Activated CD8-positive, alpha-beta T cell treated with anti-CD3 and anti-CD28 coated beads, Interleukin-2, amount 10 ng/mL, durations not matched to agents 7 days and 5 days (primary cell): ENCODE results near the gene TTLL12. TPM values are rescaled to one million over a fixed set of nuclear protein-coding genes. Genes with fewer than 3 reads are reported as not detected.
A peak's percentile ranks its signal among the peaks of the same experiment; 100 is the strongest.

Experiments used
- ATAC-seq: fragments of 150-1000 bp; cut with Tn5 transposase; one replicate; pipeline ENCODE4 v1.10.0; 2021; ENCODE audit warnings: moderate library complexity
- CTCF ChIA-PET: fragments of 350-600 bp; sonication (Branson Sonifier 250); formaldehyde crosslinking; loops from one replicate; lab custom pipeline; 2021; ENCODE audit warnings: antibody characterized with exemption; lab: Charles Lee
- POLR2A ChIA-PET: fragments of 350-600 bp; sonication (Branson Sonifier 250); formaldehyde crosslinking; loops from one replicate; lab custom pipeline; 2021; ENCODE audit warnings: antibody characterized with exemption; lab: Charles Lee
- DNase-seq: peaks from one replicate; pipeline ENCODE4 v3.0.0-alpha.2; 2020
- H3K27ac Mint-ChIP-seq: one replicate; pipeline ENCODE4 v1.8.0; 2021; ENCODE audit warnings: mild to moderate bottlenecking, mixed read lengths
- H3K27me3 Mint-ChIP-seq: one replicate; pipeline ENCODE4 v1.8.0; 2021; ENCODE audit warnings: low read depth, mixed read lengths
- H3K36me3 Mint-ChIP-seq: one replicate; pipeline ENCODE4 v1.8.0; 2021; ENCODE audit warnings: low read depth, mixed read lengths
- H3K4me1 Mint-ChIP-seq: one replicate; pipeline ENCODE4 v1.8.0; 2021; ENCODE audit warnings: low read depth, mixed read lengths
- H3K4me3 Mint-ChIP-seq: one replicate; pipeline ENCODE4 v1.8.0; 2021; ENCODE audit warnings: mild to moderate bottlenecking, mixed read lengths
- H3K9me3 Mint-ChIP-seq: one replicate; pipeline ENCODE4 v1.8.0; 2022; ENCODE audit warnings: mixed read lengths; ENCODE audit not compliant: insufficient read depth
- total RNA-seq, 2 experiments: library from RNA; stranded (reverse); gene quantifications; one replicate each; pipeline ENCODE4 v1.2.3, GENCODE V29; 2021

TTLL12 gene
- total RNA-seq, 2 experiments from 2014 or later = 49.3 to 52.9 TPM

DNA sequence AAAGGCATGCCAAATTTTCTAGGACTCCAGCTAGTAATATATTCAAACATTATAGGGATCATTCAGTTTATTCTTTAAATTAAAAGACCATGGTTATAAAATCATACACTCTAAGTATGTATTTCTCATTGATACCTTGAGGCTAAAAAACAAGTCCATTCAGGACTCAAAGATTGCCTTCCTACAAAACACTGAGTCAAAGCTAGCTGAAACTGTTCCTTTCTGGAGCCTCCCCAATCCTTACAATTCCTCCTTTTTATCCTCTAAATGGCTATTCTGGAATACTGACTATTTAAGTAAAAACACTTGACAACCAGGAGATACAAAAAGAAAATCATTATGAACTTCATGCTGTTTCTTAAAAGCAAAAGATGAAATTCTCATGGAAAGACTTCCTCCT lies 4.9 kb upstream of the TTLL12 start:
- Mint-ChIP-seq H3K4me1 (peaks cover 7% of the 10 kb centered on the region), H3K36me3 (peaks cover 3% of the 10 kb centered on the region), H3K4me3 (no peak overlapping the region), H3K9me3 (no peaks in the 10 kb centered on the region), H3K27ac (no peak overlapping the region), H3K27me3 (peaks cover 6% of the 10 kb centered on the region)
- ChIA-PET CTCF (interaction anchor here (1.4 kb wide), 1 partner anchor 155 kb away, joined by 3 read pairs; no protein-coding TSS in a partner anchor), POLR2A (no interaction called here)
- DNase-seq = no peak
- no peak for ATAC-seq

- DNase-seq (no peak), ATAC-seq (no peak)
- H3K9me3 Mint-ChIP-seq = no peaks in the 10 kb centered on the region
- CTCF ChIA-PET = no interaction called here
- POLR2A ChIA-PET = interaction anchor here (1.7 kb wide), 1 partner anchor 11 kb away, joined by 3 read pairs; no protein-coding TSS in a partner anchor
- H3K27me3 Mint-ChIP-seq = peaks cover 6% of the 10 kb centered on the region
- peaks cover 22% of the 10 kb centered on the region for H3K4me1 Mint-ChIP-seq
- H3K4me3 Mint-ChIP-seq = no peak overlapping the region
- peak overlapping the region; percentile 26 for H3K27ac Mint-ChIP-seq
- H3K36me3 Mint-ChIP-seq = peaks cover 8% of the 10 kb centered on the region
These were observed 2.1 kb upstream of the TTLL12 start for GRCh38 chr22:43188829-43189545.

DNA sequence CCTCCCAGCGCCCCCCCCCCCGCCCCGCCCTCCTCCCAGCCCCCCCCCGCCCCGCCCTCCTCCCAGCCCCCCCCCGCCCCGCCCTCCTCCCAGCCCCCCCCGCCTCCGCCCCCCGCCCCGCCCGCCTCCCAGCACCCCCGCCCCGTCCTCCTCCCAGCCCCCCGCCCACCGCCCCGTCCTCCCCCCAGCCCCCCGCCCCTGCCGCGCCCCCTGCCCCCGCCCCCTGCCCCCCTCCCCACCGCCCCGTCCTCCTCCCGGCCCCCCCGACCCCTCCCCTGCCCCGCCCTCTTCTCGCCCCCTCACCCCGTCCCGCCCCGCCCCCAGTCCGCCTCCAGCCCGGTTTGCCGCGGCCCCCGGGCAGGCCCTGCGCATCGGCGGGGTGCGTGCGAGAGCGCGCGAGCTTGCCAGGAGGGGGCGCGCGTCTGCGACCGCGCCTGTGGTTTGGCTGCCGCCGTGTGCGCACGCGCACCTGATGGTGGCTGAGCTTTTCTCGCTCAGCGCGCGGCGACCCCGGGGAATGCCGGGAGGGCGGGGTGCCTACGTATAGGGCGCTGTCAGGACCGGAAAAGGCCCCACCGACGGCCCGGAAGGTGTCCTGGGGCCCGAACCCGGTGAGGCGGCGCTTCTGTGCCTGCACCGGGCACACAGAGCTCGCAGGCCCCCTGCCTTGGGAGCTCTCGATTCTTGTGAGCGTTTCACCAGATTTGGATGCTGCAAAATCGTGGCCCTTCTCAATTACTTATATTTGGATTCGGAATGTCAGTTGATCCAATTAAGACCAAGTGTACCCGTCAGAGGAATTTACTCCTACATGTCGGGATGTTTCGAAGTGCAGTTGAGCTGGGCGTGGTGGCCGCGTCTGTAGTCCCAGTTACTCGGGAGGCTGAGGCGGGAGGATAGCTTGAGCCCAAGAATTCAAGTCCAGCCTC lies 501 bp upstream of the TTLL12 start:
- H3K27me3 Mint-ChIP-seq = peaks cover 4% of the 10 kb centered on the region
- peak overlapping the region; percentile 80 for H3K4me3 Mint-ChIP-seq
- peaks cover 30% of the 10 kb centered on the region for H3K4me1 Mint-ChIP-seq
- DNase-seq (peak; percentile 96), ATAC-seq (peak; percentile 93)
- no peaks in the 10 kb centered on the region for H3K9me3 Mint-ChIP-seq
- ChIA-PET CTCF (interaction anchor here (0.8 to 1.9 kb wide), 9 partner anchors 40 to 159 kb away, joined by 3 to 9 read pairs (median 4); partner anchors contain the start of gene MCAT), POLR2A (interaction anchor here (0.5 to 1.4 kb wide), 7 partner anchors 11 to 48 kb away, joined by 3 to 4 read pairs (median 3); partner anchors contain the start of gene TSPO)
- H3K27ac Mint-ChIP-seq = peak overlapping the region; percentile 96
- H3K36me3 Mint-ChIP-seq = peaks cover 8% of the 10 kb centered on the region

DNA sequence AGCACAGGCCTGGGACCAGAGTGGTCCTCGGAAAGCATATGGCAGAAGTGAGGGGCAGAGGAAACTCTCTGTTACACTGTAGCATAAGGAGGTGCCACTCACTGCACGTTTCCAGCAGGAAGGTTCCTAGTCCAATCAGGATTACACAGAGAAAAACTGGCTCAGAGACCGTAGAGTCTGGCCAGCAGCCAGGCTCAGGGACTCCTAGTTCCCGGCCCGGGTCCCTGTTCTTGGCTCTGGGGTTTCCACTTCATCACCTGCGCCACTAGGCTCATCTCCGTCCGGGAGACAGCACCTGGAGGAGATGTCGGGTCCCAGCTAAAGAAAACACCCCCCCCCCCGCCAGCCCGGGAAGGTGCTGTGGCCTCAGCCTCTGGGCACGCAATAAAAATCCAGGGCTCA lies 1.1 kb downstream of the TTLL12 start:
- Mint-ChIP-seq H3K9me3 (no peaks in the 10 kb centered on the region), H3K36me3 (peaks cover 9% of the 10 kb centered on the region), H3K27ac (no peak overlapping the region), H3K27me3 (no peaks in the 10 kb centered on the region), H3K4me1 (peaks cover 30% of the 10 kb centered on the region), H3K4me3 (peak overlapping the region; percentile 80)
- CTCF ChIA-PET = no interaction called here
- no peak for DNase-seq
- POLR2A ChIA-PET = no interaction called here
- no peak for ATAC-seq

DNA sequence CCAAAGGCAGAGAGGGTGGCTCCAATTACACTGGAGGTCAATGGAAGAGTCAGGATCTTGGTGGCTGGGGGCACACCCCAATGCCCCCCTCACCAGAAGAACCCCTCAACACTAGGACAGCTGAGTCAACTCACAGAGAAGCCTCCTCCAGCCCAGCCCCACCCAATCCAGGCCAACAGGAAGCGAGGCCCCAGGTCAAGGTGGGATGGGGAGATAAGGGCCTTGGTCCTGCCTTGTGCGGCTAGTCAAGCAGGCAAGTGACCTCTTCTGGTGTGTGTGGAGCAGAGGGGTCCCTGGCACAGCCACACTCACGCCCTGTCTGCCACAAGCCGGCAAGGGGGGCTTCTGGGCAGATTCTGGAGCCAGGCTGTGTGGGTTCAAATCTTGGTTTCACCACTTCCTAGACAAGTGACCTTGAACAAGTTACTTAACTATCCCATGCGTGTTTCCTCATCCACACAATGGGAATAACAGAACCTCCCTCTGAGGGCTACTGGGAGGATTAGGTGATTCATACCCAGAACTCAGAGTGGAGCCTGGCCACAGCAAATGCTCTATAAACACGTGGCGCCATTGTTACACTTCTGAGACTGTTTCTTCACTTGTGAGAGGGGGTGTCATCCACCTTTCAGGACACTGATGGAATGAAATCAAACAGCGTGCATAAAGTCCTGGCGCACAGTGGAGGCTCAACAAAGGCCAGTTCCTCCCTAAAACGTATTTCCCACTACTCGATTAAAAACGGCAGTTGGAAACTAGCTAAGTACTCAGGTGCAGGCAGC lies 3.2 kb downstream of the TTLL12 start:
- DNase-seq (no peak), ATAC-seq (no peak)
- no peak overlapping the region for H3K4me3 Mint-ChIP-seq
- peak overlapping the region; percentile 25 for H3K27ac Mint-ChIP-seq
- POLR2A ChIA-PET = interaction anchor here (1.0 kb wide), 1 partner anchor 14 kb away, joined by 3 read pairs; no protein-coding TSS in a partner anchor
- no peaks in the 10 kb centered on the region for H3K27me3 Mint-ChIP-seq
- CTCF ChIA-PET = no interaction called here
- no peaks in the 10 kb centered on the region for H3K9me3 Mint-ChIP-seq
- peaks cover 22% of the 10 kb centered on the region for H3K36me3 Mint-ChIP-seq
- peaks cover 30% of the 10 kb centered on the region for H3K4me1 Mint-ChIP-seq

DNA sequence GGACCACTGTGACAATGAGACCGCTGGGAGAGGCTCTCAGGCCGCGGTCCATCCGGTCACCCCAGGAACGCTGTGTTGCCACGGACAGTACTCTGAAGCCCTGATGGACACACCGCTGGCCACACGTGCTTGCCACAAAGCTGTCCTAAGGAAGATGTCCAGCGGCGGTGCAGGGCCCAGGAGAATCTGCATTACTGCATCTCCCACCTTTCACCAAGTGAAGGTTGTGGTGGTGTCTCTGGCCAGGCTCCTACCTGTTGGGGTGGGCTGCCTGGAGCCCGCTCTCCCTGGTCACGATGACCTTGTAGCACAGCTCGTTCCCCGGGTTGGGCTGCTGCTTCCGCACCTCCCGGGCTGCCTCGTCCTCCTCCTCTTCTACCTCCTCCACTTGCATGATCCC lies 4.2 kb downstream of the TTLL12 start:
- no peak for ATAC-seq
- H3K4me3 Mint-ChIP-seq = no peak overlapping the region
- no peak for DNase-seq
- H3K36me3 Mint-ChIP-seq = peaks cover 26% of the 10 kb centered on the region
- ChIA-PET CTCF (no interaction called here), POLR2A (no interaction called here)
- H3K27me3 Mint-ChIP-seq = no peaks in the 10 kb centered on the region
- no peaks in the 10 kb centered on the region for H3K9me3 Mint-ChIP-seq
- H3K4me1 Mint-ChIP-seq = peaks cover 25% of the 10 kb centered on the region
- no peak overlapping the region for H3K27ac Mint-ChIP-seq

DNA sequence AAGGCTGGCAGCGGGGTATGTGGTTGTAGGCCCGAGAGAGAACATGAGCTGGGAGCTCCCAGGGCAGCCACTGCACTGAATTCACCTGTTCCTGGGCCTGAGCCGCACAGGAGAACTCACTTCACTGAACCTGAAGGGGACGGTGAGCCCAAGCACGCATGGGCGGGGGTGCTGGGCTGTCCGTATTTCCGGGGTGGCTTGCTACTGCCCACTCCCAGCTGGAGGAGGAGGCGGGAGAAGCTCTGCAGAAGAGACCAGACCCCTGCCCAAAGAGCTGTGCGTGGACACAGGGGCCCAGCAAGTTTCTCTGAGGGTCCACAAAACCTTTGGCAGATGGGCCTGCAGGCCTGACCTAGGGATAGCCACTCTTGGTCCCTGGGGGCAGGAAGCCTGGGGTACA lies 4.8 kb downstream of the TTLL12 start:
- Mint-ChIP-seq H3K36me3 (peaks cover 30% of the 10 kb centered on the region), H3K9me3 (no peaks in the 10 kb centered on the region), H3K4me3 (no peak overlapping the region), H3K27ac (no peak overlapping the region), H3K27me3 (no peaks in the 10 kb centered on the region), H3K4me1 (peaks cover 23% of the 10 kb centered on the region)
- no peak for DNase-seq
- POLR2A ChIA-PET = no interaction called here
- no peak for ATAC-seq
- CTCF ChIA-PET = no interaction called here

- Mint-ChIP-seq H3K36me3 (peaks cover 30% of the 10 kb centered on the region), H3K27me3 (no peaks in the 10 kb centered on the region), H3K9me3 (no peaks in the 10 kb centered on the region), H3K4me1 (peaks cover 23% of the 10 kb centered on the region), H3K27ac (no peak overlapping the region), H3K4me3 (no peak overlapping the region)
- no peak for DNase-seq
- no peak for ATAC-seq
- POLR2A ChIA-PET = no interaction called here
- CTCF ChIA-PET = no interaction called here
These were observed 5.4 kb downstream of the TTLL12 start for GRCh38 chr22:43181321-43182076.

DNA sequence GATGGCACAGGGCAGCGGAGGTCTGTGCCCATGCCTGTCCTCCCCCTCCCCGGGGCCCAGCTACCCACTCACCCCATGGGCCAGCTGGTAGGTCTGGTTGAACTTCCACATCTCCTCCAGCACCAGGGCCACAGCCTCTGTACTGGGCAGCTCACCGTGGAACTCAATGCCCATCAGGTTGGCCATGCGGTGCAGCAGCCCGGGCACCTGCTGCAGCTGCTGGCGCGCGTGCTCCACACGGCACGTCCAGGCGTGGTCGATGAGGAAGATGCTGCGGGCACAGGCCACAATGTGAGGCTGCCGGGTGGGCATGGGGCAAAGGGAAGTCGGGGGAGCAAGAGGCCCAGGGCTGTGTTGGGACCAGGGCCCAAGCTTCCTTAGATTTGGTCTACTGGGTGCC lies 6.3 kb downstream of the TTLL12 start:
- no peak for DNase-seq
- POLR2A ChIA-PET = no interaction called here
- no peak for ATAC-seq
- Mint-ChIP-seq H3K27me3 (no peaks in the 10 kb centered on the region), H3K4me1 (peaks cover 25% of the 10 kb centered on the region), H3K36me3 (peaks cover 33% of the 10 kb centered on the region), H3K27ac (no peak overlapping the region), H3K9me3 (no peaks in the 10 kb centered on the region), H3K4me3 (no peak overlapping the region)
- CTCF ChIA-PET = no interaction called here

DNA sequence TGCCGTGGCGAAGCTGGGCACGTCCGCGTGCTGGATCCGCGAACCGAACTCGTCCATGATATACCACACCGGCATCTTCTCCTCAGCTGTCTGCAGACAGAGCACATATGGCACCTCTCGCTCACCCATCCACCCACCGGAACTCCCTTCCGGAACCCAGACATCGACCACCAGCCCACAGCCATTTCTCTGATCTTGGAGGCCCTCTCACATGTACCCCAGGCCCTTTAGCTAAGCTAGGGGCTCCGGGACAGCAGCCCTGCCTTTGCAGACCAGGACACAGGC lies 7.1 kb downstream of the TTLL12 start:
- no peak overlapping the region for H3K27ac Mint-ChIP-seq
- H3K27me3 Mint-ChIP-seq = no peaks in the 10 kb centered on the region
- ChIA-PET CTCF (no interaction called here), POLR2A (no interaction called here)
- no peak overlapping the region for H3K4me3 Mint-ChIP-seq
- no peaks in the 10 kb centered on the region for H3K9me3 Mint-ChIP-seq
- DNase-seq = no peak
- peaks cover 19% of the 10 kb centered on the region for H3K4me1 Mint-ChIP-seq
- no peak for ATAC-seq
- H3K36me3 Mint-ChIP-seq = peaks cover 33% of the 10 kb centered on the region
